A549 (cell line): ENCODE measurements around the gene MINDY3. TPM values are rescaled to one million over a fixed set of nuclear protein-coding genes. Genes with fewer than 3 reads are reported as not detected.

Experiments
- ATAC-seq, 2 experiments: fragments of 200-7000 bp in 1 of 2; fragments of >200 bp in 1 of 2; cut with Nextera tagmentation in 1 of 2; cut with Tn5 transposase in 1 of 2; 3 replicates each; pipeline versions ENCODE4 v1.8.0 to v1.9.1; 2018 to 2020; ENCODE audit warnings: mild to moderate bottlenecking in 1 of 2, moderate library complexity in 1 of 2
- CTCF ChIA-PET: fragments of 300-600 bp; sonication (Branson Sonifier 250); formaldehyde crosslinking; extraction: SDS; loops from one replicate; lab custom pipeline; 2021; ENCODE audit warnings: antibody characterized with exemption, inconsistent platforms; lab: Yijun Ruan, JAX
- POLR2A ChIA-PET: fragments of 350-600 bp; formaldehyde crosslinking; extraction: SDS; loops from one replicate; lab custom pipeline; 2021; ENCODE audit warnings: antibody characterized with exemption, inconsistent platforms; lab: Yijun Ruan, JAX
- DNase-seq, 2 experiments: peaks; one replicate each; pipeline versions ENCODE4 v3.0.0 to v3.0.0-alpha.2; 2011 to 2016; ENCODE audit warnings: low read depth in 1 of 2, low spot score in 1 of 2
- FAIRE-seq: peaks from 2 replicates; lab custom pipeline; 2011; peaks lifted over from hg19 to GRCh38; lab: Jason Lieb, UNC
- H3K27ac ChIP-seq, 2 experiments: fragments of >200 bp; sonication (Bioruptor Twin); formaldehyde crosslinking; 3 replicates each; pipeline ENCODE4 v1.5.1; 2016 to 2017
- H3K4me1 ChIP-seq: fragments of >200 bp; sonication (Bioruptor Twin); formaldehyde crosslinking; 3 replicates; pipeline ENCODE4 v1.6.1; 2016
- H3K4me2 ChIP-seq: fragments of >200 bp; sonication (Bioruptor Twin); formaldehyde crosslinking; 3 replicates; pipeline ENCODE4 v1.6.1; 2016
- H3K4me3 ChIP-seq: fragments of >200 bp; sonication (Bioruptor Twin); formaldehyde crosslinking; 3 replicates; pipeline ENCODE4 v1.5.1; 2016
- H3K9me3 ChIP-seq: fragments of >200 bp; sonication (Bioruptor Twin); formaldehyde crosslinking; 3 replicates; pipeline ENCODE4 v1.6.1; 2016
- CBX2 ChIP-seq: fragments of 200-600 bp; sonication (generic); IDR thresholded peaks from 2 replicates; pipeline ENCODE4 v1.6.1; 2016; ENCODE audit warnings: low read depth, mild to moderate bottlenecking, borderline replicate concordance
- CBX8 ChIP-seq: fragments of 200-600 bp; sonication (generic); IDR thresholded peaks from 2 replicates; pipeline ENCODE4 v1.6.1; 2016
- CHD4 ChIP-seq: fragments of 200-600 bp; sonication (generic); IDR thresholded peaks from 2 replicates; pipeline ENCODE4 v1.6.1; 2016; ENCODE audit warnings: antibody characterized with exemption, mild to moderate bottlenecking, borderline replicate concordance
- EHMT2 ChIP-seq: fragments of 200-600 bp; sonication (generic); IDR thresholded peaks from 2 replicates; pipeline ENCODE4 v1.6.1; 2016; ENCODE audit warnings: antibody characterized with exemption, low read depth, mild to moderate bottlenecking, moderate library complexity
- EP300 ChIP-seq, 2 experiments: fragments of >200 bp; sonication (Bioruptor Twin); formaldehyde crosslinking; IDR thresholded peaks; 2 replicates in 1 of 2; 3 replicates in 1 of 2; pipeline ENCODE4 v1.6.1; 2016 to 2017
- HDAC2 ChIP-seq: fragments of 200-600 bp; sonication (generic); IDR thresholded peaks from 2 replicates; pipeline ENCODE4 v1.6.1; 2016
- HOXA7 ChIP-seq: fragments of 250-450 bp; sonication (Bioruptor Pico); IDR thresholded peaks from 2 replicates; pipeline ENCODE4 v1.5.0; 2020; ENCODE audit warnings: mild to moderate bottlenecking, moderate library complexity
- HOXB13 ChIP-seq: fragments of 250-450 bp; sonication (Bioruptor Pico); IDR thresholded peaks from 2 replicates; pipeline ENCODE4 v1.5.0; 2020; ENCODE audit warnings: low read depth, mild to moderate bottlenecking, moderate library complexity
- KDM1A ChIP-seq: fragments of 200-600 bp; sonication (generic); IDR thresholded peaks from 2 replicates; pipeline ENCODE4 v1.6.1; 2016; ENCODE audit warnings: low read depth, mild to moderate bottlenecking
- MAZ ChIP-seq: fragments of 150-350 bp; IDR thresholded peaks from 2 replicates; pipeline ENCODE4 v1.6.1; 2014; ENCODE audit warnings: antibody characterized with exemption, low read depth, low read length, borderline replicate concordance
- NR3C1 ChIP-seq: fragments of >200 bp; sonication (Bioruptor Twin); formaldehyde crosslinking; IDR thresholded peaks from 3 replicates; pipeline ENCODE4 v1.6.1; 2017
- RFX5 ChIP-seq: fragments of 450-650 bp; IDR thresholded peaks from 2 replicates; pipeline ENCODE4 v1.7.1; 2014; ENCODE audit warnings: antibody characterized with exemption, mild to moderate bottlenecking, moderate library complexity
- SMC3 ChIP-seq: fragments of >200 bp; sonication (Bioruptor Twin); formaldehyde crosslinking; IDR thresholded peaks from 3 replicates; pipeline ENCODE4 v1.6.1; 2018; ENCODE audit warnings: inconsistent platforms
- ZSCAN20 ChIP-seq: fragments of 250-450 bp; sonication (Bioruptor Pico); IDR thresholded peaks from 2 replicates; pipeline ENCODE4 v1.8.0; 2022; ENCODE audit warnings: mild to moderate bottlenecking, moderate library complexity
- WGBS: methylation state at CpG from one replicate; pipeline ENCODE4 v1.1.6; 2017; ENCODE audit errors: missing lambda C conversion rate; 5-methylcytosine and 5-hydroxymethylcytosine counted together
- polyA plus RNA-seq, 4 experiments: library from polyadenylated mRNA; depleted of rRNA in 3 of 4; stranded (reverse); fragments of >200 nt; fragmentation: RNase III in 1 of 4; extraction: RNeasy Plus Mini Kit Qiagen cat#74134 plus additional on column Dnase treatment in 1 of 4; gene quantifications; 2 replicates in 3 of 4; 3 replicates in 1 of 4; pipeline ENCODE4 v1.2.3, GENCODE V29; 2011 to 2017
- TF ChIP-seq, protein P1 (sequence below): fragments of 200-600 bp; sonication (generic); IDR thresholded peaks from 2 replicates; pipeline ENCODE4 v1.6.1; 2016; ENCODE audit warnings: antibody characterized with exemption, mild to moderate bottlenecking, moderate library complexity
- TF ChIP-seq, protein P2 (sequence below): IDR thresholded peaks from 2 replicates; pipeline ENCODE4 v1.6.1; 2012
- TF ChIP-seq, protein P3 (sequence below): fragments of >200 bp; sonication (Bioruptor Twin); formaldehyde crosslinking; IDR thresholded peaks from 3 replicates; pipeline ENCODE4 v1.6.1; 2016
- TF ChIP-seq, protein P4 (sequence below): fragments of >200 bp; sonication (Bioruptor Twin); formaldehyde crosslinking; IDR thresholded peaks from 2 replicates; pipeline ENCODE4 v1.6.1; 2016
- TF ChIP-seq, protein P5 (sequence below): IDR thresholded peaks from 2 replicates; pipeline ENCODE4 v1.6.1; 2012
- TF ChIP-seq, protein P6 (sequence below): fragments of 250-450 bp; sonication (Bioruptor Pico); IDR thresholded peaks from 2 replicates; pipeline ENCODE4 v1.5.0; 2021; ENCODE audit warnings: mild to moderate bottlenecking, moderate library complexity, borderline replicate concordance

Gene MINDY3
- polyA plus RNA-seq, 2 of the 4 experiments (the other 2 are of a cell fraction): 14.4 to 25.3 TPM

DNA sequence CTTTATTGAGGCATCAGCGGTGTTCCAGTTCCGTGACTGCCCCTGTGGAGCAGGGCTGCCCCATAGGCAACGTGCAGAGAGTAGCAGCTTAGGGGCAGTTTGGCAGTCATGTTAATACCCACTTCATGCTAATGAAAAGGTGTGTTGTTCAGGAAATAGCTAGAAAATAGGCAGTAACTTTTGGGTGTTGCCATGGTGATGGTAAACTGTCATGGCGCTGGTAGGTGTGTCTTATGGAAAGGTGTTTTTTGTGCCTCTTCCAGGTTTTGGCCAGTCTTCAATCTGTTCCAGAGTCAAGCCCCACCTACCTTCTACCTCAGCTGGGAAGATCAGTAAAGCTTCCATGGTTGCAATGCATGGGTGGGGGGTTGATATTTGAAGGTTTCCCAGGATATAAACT is 36.3 kb upstream of the MINDY3 start (continued):
- TF ChIP-seq, protein P1, sequence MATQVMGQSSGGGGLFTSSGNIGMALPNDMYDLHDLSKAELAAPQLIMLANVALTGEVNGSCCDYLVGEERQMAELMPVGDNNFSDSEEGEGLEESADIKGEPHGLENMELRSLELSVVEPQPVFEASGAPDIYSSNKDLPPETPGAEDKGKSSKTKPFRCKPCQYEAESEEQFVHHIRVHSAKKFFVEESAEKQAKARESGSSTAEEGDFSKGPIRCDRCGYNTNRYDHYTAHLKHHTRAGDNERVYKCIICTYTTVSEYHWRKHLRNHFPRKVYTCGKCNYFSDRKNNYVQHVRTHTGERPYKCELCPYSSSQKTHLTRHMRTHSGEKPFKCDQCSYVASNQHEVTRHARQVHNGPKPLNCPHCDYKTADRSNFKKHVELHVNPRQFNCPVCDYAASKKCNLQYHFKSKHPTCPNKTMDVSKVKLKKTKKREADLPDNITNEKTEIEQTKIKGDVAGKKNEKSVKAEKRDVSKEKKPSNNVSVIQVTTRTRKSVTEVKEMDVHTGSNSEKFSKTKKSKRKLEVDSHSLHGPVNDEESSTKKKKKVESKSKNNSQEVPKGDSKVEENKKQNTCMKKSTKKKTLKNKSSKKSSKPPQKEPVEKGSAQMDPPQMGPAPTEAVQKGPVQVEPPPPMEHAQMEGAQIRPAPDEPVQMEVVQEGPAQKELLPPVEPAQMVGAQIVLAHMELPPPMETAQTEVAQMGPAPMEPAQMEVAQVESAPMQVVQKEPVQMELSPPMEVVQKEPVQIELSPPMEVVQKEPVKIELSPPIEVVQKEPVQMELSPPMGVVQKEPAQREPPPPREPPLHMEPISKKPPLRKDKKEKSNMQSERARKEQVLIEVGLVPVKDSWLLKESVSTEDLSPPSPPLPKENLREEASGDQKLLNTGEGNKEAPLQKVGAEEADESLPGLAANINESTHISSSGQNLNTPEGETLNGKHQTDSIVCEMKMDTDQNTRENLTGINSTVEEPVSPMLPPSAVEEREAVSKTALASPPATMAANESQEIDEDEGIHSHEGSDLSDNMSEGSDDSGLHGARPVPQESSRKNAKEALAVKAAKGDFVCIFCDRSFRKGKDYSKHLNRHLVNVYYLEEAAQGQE: no peak
- TF ChIP-seq, protein P2, sequence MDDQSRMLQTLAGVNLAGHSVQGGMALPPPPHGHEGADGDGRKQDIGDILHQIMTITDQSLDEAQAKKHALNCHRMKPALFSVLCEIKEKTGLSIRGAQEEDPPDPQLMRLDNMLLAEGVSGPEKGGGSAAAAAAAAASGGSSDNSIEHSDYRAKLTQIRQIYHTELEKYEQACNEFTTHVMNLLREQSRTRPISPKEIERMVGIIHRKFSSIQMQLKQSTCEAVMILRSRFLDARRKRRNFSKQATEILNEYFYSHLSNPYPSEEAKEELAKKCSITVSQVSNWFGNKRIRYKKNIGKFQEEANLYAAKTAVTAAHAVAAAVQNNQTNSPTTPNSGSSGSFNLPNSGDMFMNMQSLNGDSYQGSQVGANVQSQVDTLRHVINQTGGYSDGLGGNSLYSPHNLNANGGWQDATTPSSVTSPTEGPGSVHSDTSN: no peak
- TF ChIP-seq CBX2: no peak
- no peak for TF ChIP-seq HOXB13 (CRISPR knock-in tag)
- TF ChIP-seq EHMT2: no peak

DNA sequence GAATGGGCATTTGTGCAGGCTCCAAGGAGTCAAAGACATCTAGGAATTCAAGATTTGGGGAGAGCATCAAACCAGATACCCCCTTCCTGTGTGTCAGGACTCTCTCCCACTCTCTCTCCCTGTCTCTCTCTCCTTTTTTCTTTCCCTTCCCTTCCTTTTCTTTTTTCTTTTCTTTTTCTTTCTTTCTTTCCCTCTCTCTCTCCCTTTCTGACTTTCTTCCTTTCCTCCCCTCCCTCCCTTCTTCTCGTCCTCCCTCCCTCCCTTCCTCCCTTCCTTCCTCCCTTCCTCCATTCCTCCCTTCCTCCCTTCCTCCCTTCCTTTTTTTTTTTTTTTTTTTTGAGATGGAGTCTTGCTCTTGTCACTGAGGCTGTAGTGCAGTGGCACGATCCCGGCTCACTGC is 24.1 kb upstream of the MINDY3 start:
- no peak overlapping the region for H3K4me3 ChIP-seq
- no peaks in the 10 kb centered on the region for H3K4me1 ChIP-seq
- H3K9me3 ChIP-seq: no peaks in the 10 kb centered on the region
- ATAC-seq (no peak), FAIRE-seq (no peak), DNase-seq (no peak)
- no peak overlapping the region for H3K27ac ChIP-seq
- CTCF ChIA-PET: no interaction called here
- no peak overlapping the region for H3K4me2 ChIP-seq
- POLR2A ChIA-PET: no interaction called here
- 63% methylated on average over 2 of the region's 3 CpGs for WGBS
- TF ChIP-seq, protein P3, sequence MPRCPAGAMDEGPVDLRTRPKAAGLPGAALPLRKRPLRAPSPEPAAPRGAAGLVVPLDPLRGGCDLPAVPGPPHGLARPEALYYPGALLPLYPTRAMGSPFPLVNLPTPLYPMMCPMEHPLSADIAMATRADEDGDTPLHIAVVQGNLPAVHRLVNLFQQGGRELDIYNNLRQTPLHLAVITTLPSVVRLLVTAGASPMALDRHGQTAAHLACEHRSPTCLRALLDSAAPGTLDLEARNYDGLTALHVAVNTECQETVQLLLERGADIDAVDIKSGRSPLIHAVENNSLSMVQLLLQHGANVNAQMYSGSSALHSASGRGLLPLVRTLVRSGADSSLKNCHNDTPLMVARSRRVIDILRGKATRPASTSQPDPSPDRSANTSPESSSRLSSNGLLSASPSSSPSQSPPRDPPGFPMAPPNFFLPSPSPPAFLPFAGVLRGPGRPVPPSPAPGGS: no peak
- TF ChIP-seq EP300 (IDR thresholded peaks at IDR 0.05) (no peak), NR3C1 (no peak), ZSCAN20 (no peak), SMC3 (no peak), HDAC2 (no peak), CBX8 (no peak), KDM1A (no peak), MAZ (no peak), RFX5 (no peak), HOXA7 (no peak), CHD4 (no peak)
- TF ChIP-seq, protein P4, sequence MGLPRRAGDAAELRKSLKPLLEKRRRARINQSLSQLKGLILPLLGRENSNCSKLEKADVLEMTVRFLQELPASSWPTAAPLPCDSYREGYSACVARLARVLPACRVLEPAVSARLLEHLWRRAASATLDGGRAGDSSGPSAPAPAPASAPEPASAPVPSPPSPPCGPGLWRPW: no peak
- TF ChIP-seq, protein P2: no peak
- TF ChIP-seq, protein P5, sequence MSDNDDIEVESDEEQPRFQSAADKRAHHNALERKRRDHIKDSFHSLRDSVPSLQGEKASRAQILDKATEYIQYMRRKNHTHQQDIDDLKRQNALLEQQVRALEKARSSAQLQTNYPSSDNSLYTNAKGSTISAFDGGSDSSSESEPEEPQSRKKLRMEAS: no peak
- TF ChIP-seq, protein P6, sequence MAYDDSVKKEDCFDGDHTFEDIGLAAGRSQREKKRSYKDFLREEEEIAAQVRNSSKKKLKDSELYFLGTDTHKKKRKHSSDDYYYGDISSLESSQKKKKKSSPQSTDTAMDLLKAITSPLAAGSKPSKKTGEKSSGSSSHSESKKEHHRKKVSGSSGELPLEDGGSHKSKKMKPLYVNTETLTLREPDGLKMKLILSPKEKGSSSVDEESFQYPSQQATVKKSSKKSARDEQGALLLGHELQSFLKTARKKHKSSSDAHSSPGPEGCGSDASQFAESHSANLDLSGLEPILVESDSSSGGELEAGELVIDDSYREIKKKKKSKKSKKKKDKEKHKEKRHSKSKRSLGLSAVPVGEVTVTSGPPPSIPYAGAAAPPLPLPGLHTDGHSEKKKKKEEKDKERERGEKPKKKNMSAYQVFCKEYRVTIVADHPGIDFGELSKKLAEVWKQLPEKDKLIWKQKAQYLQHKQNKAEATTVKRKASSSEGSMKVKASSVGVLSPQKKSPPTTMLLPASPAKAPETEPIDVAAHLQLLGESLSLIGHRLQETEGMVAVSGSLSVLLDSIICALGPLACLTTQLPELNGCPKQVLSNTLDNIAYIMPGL (CRISPR knock-in tag): no peak
